Transverse colon (tissue), 4 donors: ENCODE results near the gene ZNF385B.

Source experiments
- CTCF ChIP-seq, 5 experiments: fragments of 200-600 bp in 3 of 5; fragments of 450-650 bp in 2 of 5; sonication (generic) in 3 of 5; IDR thresholded peaks; 1 replicate in 2 of 5; 2 replicates in 3 of 5; pipeline ENCODE4 v1.5.1; 2016 to 2017; ENCODE audit warnings: antibody characterized with exemption in 5 of 5, inconsistent platforms in 3 of 5, mild to moderate bottlenecking in 2 of 5, moderate library complexity in 1 of 5
- EP300 ChIP-seq: sonication (generic); formaldehyde crosslinking; IDR thresholded peaks from one replicate; pipeline ENCODE4 v1.6.1; 2017; ENCODE audit warnings: antibody characterized with exemption, low read depth
- POLR2A ChIP-seq: fragments of 450-650 bp; IDR thresholded peaks from one replicate; pipeline ENCODE4 v1.6.1; 2016; ENCODE audit warnings: antibody characterized with exemption, mild to moderate bottlenecking, moderate library complexity
- POLR2AphosphoS5 ChIP-seq, 3 donors: sonication (generic); formaldehyde crosslinking; IDR thresholded peaks; one replicate each; pipeline ENCODE4 v1.6.1; 2016; ENCODE audit warnings: antibody characterized with exemption in 3 of 3

GRCh38 chr2:179541586-179541985 is 319.8 kb downstream of the ZNF385B start:
- no peak for TF ChIP-seq POLR2A
- TF ChIP-seq CTCF (IDR thresholded peaks at IDR 0.05), result no peak
- TF ChIP-seq POLR2AphosphoS5 (IDR thresholded peaks at IDR 0.05), result no peak
- TF ChIP-seq EP300, result no peak
